GM12878 (cell line): ENCODE results near the gene NDUFV1. TPM values are rescaled to one million over a fixed set of nuclear protein-coding genes. Genes with fewer than 3 reads are reported as not detected.

Source experiments
- ATAC-seq: fragments of 200-7000 bp; cut with Tn5 transposase; 3 replicates; pipeline ENCODE4 v1.9.1; 2020; ENCODE audit warnings: mild to moderate bottlenecking, moderate library complexity
- BruUV-seq: library from RNA; stranded (reverse); fragments of 400-500 nt; replicated peaks from 2 replicates; lab custom pipeline; 2021; lab: Mats Ljungman, UMichigan
- CTCF ChIA-PET: fragments of 300-600 bp; sonication (Branson Sonifier 250); formaldehyde crosslinking; extraction: SDS; loops from one replicate; lab custom pipeline; 2021; ENCODE audit warnings: inconsistent platforms; lab: Yijun Ruan, JAX
- POLR2A ChIA-PET: fragments of 350-600 bp; formaldehyde crosslinking; extraction: SDS; loops from one replicate; lab custom pipeline; 2021; ENCODE audit warnings: inconsistent platforms; lab: Charles Lee
- RAD21 ChIA-PET: fragments of 300-600 bp; sonication (Branson Sonifier 250); formaldehyde crosslinking; loops from one replicate; lab custom pipeline; 2023; ENCODE audit warnings: antibody characterized with exemption; ENCODE audit not compliant: unreplicated experiment; lab: Charles Lee
- SMC1A ChIA-PET: fragments of 300-600 bp; sonication (Branson Sonifier 250); formaldehyde crosslinking; loops from one replicate; lab custom pipeline; 2023; ENCODE audit not compliant: unreplicated experiment, uncharacterized antibody; lab: Charles Lee
- DNase-seq: peaks from one replicate; pipeline ENCODE4 v3.0.0-alpha.2; 2011; ENCODE audit warnings: low read depth, low spot score
- FAIRE-seq: peaks from 3 replicates; lab custom pipeline; 2011; peaks lifted over from hg19 to GRCh38; lab: Jason Lieb, UNC
- H2AFZ ChIP-seq: 2 replicates; pipeline ENCODE4 v1.6.0; 2011; ENCODE audit warnings: low read depth, low read length, control low read depth; ENCODE audit not compliant: control insufficient read depth
- H3K27ac ChIP-seq: 2 replicates; pipeline ENCODE4 v1.5.1; 2011; ENCODE audit warnings: control low read depth; ENCODE audit not compliant: control insufficient read depth, insufficient read depth
- H3K27me3 ChIP-seq, 2 experiments: replicated peaks in 1 of 2; 2 replicates each; pipeline versions ENCODE4 v1.6.0 to v1.6.1; 2011; ENCODE audit warnings: low read length in 1 of 2; ENCODE audit not compliant: control insufficient read depth in 2 of 2, insufficient read depth in 2 of 2
- H3K36me3 ChIP-seq, 2 experiments: 2 replicates each; pipeline ENCODE4 v1.5.1; 2011; ENCODE audit warnings: low read length in 1 of 2; ENCODE audit not compliant: control insufficient read depth in 2 of 2, insufficient read depth in 2 of 2
- H3K4me1 ChIP-seq: 2 replicates; pipeline ENCODE4 v1.6.1; 2011; ENCODE audit warnings: mild to moderate bottlenecking, low read length, moderate library complexity, mixed read lengths; ENCODE audit not compliant: control insufficient read depth, insufficient read depth
- H3K4me2 ChIP-seq: 2 replicates; pipeline ENCODE4 v1.6.0; 2011; ENCODE audit warnings: control low read depth; ENCODE audit not compliant: control insufficient read depth, insufficient read depth
- H3K4me3 ChIP-seq: fragments of 200-600 bp; sonication (generic); 2 replicates; pipeline ENCODE4 v1.5.1; 2016
- H3K79me2 ChIP-seq: 2 replicates; pipeline ENCODE4 v1.6.0; 2011; ENCODE audit warnings: low read length; ENCODE audit not compliant: control insufficient read depth, insufficient read depth
- H3K9ac ChIP-seq: 2 replicates; pipeline ENCODE4 v1.8.0; 2011; ENCODE audit warnings: low read length, control low read depth, mixed read lengths; ENCODE audit not compliant: control insufficient read depth, insufficient read depth
- H3K9me3 ChIP-seq: replicated peaks from 3 replicates; pipeline ENCODE4 v1.5.1; 2011; ENCODE audit warnings: mild to moderate bottlenecking, low read length; ENCODE audit not compliant: control insufficient read depth, insufficient read depth
- H4K20me1 ChIP-seq: 2 replicates; pipeline ENCODE4 v1.6.0; 2011; ENCODE audit not compliant: control insufficient read depth, insufficient read depth
- BHLHE40 ChIP-seq, 2 experiments: fragments of 450-650 bp in 1 of 2; IDR thresholded peaks; 2 replicates each; pipeline ENCODE4 v1.6.1; 2011 to 2017; ENCODE audit warnings: low read depth in 2 of 2, borderline replicate concordance in 1 of 2, improper control_type of control experiment in 1 of 2, low read length in 1 of 2, mild to moderate bottlenecking in 1 of 2
- FOS ChIP-seq: IDR thresholded peaks from 3 replicates; pipeline ENCODE4 v1.6.1; 2011; ENCODE audit warnings: borderline replicate concordance; ENCODE audit not compliant: insufficient read length; ENCODE audit errors: extremely low read depth
- FOXK2 ChIP-seq: fragments of 450-650 bp; IDR thresholded peaks from 2 replicates; pipeline ENCODE4 v1.6.1; 2017; ENCODE audit warnings: mild to moderate bottlenecking, moderate library complexity
- JUND ChIP-seq: IDR thresholded peaks from 2 replicates; pipeline ENCODE4 v1.6.1; 2012; ENCODE audit warnings: low read depth, mild to moderate bottlenecking, low read length, improper control_type of control experiment, moderate library complexity
- KAT2A ChIP-seq: conservative IDR thresholded peaks from 2 replicates; pipeline ENCODE4 v1.6.1; 2011; ENCODE audit warnings: low read depth, low read length; ENCODE audit not compliant: control insufficient read depth
- MYB ChIP-seq: fragments of 150-350 bp; IDR thresholded peaks from 2 replicates; pipeline ENCODE4 v1.6.1; 2014; ENCODE audit warnings: mild to moderate bottlenecking, low read depth, low read length, borderline replicate concordance
- PAX5 ChIP-seq: IDR thresholded peaks from 2 replicates; pipeline ENCODE4 v1.6.1; 2011; ENCODE audit warnings: low read depth, low read length, borderline replicate concordance
- POLR2A ChIP-seq: IDR thresholded peaks from 2 replicates; pipeline ENCODE4 v1.6.1; 2011; ENCODE audit warnings: low read depth, mild to moderate bottlenecking, low read length
- RBBP5 ChIP-seq: fragments of 200-600 bp; sonication (generic); conservative IDR thresholded peaks from 2 replicates; pipeline ENCODE4 v1.6.1; 2016
- SP1 ChIP-seq: IDR thresholded peaks from one replicate; pipeline ENCODE4 v1.6.1; 2011; ENCODE audit warnings: low read depth, low read length
- ZBED1 ChIP-seq: IDR thresholded peaks from 2 replicates; pipeline ENCODE4 v1.6.1; 2016; ENCODE audit warnings: borderline replicate concordance
- ZSCAN29 ChIP-seq: fragments of 450-650 bp; IDR thresholded peaks from 2 replicates; pipeline ENCODE4 v1.6.1; 2017; ENCODE audit warnings: mild to moderate bottlenecking, moderate library complexity
- ZZZ3 ChIP-seq: IDR thresholded peaks from 2 replicates; pipeline ENCODE4 v1.6.1; 2011; ENCODE audit warnings: low read depth; ENCODE audit not compliant: control insufficient read depth, insufficient read length
- WGBS: methylation state at CpG from one replicate; pipeline ENCODE4 v1.1.6; 2016; ENCODE audit warnings: low lambda C conversion rate; ENCODE audit not compliant: insufficient replicate concordance, insufficient coverage; ENCODE audit errors: missing lambda C conversion rate; 5-methylcytosine and 5-hydroxymethylcytosine counted together
- in situ Hi-C: fragments of 300-500 bp; cut with MboI; formaldehyde crosslinking; loops from 9 replicates; pipeline ENCODE4 v1.14.3; 2018; ENCODE audit warnings: mixed read lengths
- intact Hi-C: fragments of 100-400 bp; cut with micrococcal nuclease; formaldehyde crosslinking; loops from one replicate; pipeline ENCODE4 v1.14.2; 2022; ENCODE audit not compliant: unreplicated experiment
- polyA plus RNA-seq, 11 experiments: library from polyadenylated mRNA; depleted of rRNA in 4 of 11; unstranded in 6 of 11; stranded (reverse) in 5 of 11; fragments of >200 nt; fragmentation: Nextera tagmentation in 4 of 11; fragmentation: Illumina TruSeq in 1 of 11; extraction: Ambion mirVana in 4 of 11; extraction: Trizol in 1 of 11; gene quantifications; 1 replicate in 1 of 11; 2 replicates in 10 of 11; pipeline versions ENCODE4 v1.2.1 to v1.2.3, GENCODE V29; 2011 to 2016; ENCODE audit warnings: inconsistent platforms in 2 of 11, missing spikeins in 2 of 11, low read depth in 1 of 11
- total RNA-seq, 4 experiments: library from RNA; depleted of rRNA in 3 of 4; stranded (reverse); fragments of >200 nt in 3 of 4; fragmentation: Illumina TruSeq in 1 of 4; extraction: Trizol in 1 of 4; gene quantifications; 2 replicates each; pipeline versions ENCODE4 v1.2.1 to v1.2.3, GENCODE V29; 2013 to 2021
- TF ChIP-seq, protein P1 (sequence below): fragments of 450-650 bp; IDR thresholded peaks from 2 replicates; pipeline ENCODE4 v1.6.1; 2016; ENCODE audit warnings: mild to moderate bottlenecking
- TF ChIP-seq, protein P2 (sequence below): fragments of 450-650 bp; IDR thresholded peaks from 2 replicates; pipeline ENCODE4 v1.6.1; 2018; ENCODE audit warnings: mild to moderate bottlenecking, low read depth, moderate library complexity; ENCODE audit not compliant: partially characterized antibody

Gene NDUFV1
- total and polyA plus RNA-seq, 10 of the 15 experiments (the other 5 are each of a cell fraction or from before 2014, with no cell fraction given): 8.2 to 380 (median 231) TPM

DNA sequence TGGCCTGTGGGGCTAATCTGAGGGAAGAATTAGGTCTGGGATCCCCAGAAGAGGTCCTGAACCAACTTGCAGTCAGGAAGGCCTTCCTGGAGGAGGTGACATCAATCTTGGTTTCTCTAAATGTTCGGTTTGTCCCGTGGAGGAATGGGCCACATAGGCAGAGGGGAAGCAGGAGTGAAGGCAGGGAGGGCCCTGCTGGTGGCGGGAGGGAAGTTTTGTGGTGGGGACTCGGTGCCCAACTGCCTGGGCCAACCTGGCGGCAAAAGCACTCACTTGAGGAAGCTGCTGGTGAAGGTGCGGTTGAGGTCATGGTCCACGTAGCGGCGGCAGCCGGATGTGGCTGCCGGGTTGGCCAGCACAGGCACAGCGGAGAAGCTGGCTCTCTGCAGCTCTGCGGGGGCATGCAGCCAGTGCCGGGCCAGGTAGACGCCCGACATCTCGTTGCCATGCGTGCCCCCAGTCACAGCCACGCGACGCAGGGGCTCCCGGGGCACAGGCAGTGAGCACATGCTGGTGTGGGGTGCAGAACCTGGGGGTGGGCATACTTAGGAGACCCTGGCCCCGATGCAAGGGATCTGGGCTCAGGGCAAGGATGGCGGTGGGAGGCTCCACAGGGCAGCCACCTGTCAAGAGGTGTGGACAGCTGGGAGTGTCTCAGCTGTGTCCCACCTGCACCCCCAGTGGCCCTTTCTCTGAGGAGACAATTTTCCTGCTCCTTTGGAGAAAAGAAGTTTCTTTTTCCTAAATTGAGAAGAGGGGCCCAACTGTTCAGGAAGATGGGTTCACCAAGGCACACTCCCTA is 40.0 kb downstream of the NDUFV1 start (continued):
- TF ChIP-seq, protein P1, sequence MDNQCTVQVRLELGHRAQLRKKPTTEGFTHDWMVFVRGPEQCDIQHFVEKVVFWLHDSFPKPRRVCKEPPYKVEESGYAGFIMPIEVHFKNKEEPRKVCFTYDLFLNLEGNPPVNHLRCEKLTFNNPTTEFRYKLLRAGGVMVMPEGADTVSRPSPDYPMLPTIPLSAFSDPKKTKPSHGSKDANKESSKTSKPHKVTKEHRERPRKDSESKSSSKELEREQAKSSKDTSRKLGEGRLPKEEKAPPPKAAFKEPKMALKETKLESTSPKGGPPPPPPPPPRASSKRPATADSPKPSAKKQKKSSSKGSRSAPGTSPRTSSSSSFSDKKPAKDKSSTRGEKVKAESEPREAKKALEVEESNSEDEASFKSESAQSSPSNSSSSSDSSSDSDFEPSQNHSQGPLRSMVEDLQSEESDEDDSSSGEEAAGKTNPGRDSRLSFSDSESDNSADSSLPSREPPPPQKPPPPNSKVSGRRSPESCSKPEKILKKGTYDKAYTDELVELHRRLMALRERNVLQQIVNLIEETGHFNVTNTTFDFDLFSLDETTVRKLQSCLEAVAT: peak; percentile 63; the same call in 1 of the 2 replicates
- no peak for TF ChIP-seq ZSCAN29
- TF ChIP-seq PAX5: peak; percentile 80

DNA sequence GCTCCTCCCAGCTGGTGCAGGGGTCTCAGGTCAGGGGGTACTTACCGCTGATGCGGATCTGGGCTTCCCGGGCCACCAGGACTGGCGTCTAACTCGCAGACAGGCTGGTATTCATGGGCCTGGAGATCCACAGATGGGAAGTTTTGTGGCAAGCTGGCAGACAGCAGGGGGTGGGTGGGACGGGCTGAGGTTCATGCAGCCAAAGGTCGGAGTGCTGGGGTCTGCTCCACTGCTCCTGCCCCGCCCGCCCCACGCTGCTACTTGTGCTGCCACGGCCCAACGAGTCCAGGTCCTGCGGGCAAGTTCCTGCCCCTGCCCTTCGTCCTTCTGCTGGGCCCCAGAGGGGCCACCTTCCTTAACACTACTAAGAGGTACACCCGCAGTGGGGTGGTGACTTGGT is 40.7 kb downstream of the NDUFV1 start:
- POLR2A ChIA-PET: interaction anchor here (0.7 to 3.8 kb wide), 3 partner anchors 18 to 84 kb away, joined by 3 to 16 read pairs (median 4); partner anchors contain the start of gene NUDT8
- in situ Hi-C loops: no loop called here
- no peak for TF ChIP-seq FOXK2
- no peak for TF ChIP-seq BHLHE40 (IDR thresholded peaks at IDR 0.05; ENCODE audit: borderline replicate concordance in 1 of 2, low read depth in 2 of 2, low read length in 1 of 2)
- TF ChIP-seq JUND: no peak
- TF ChIP-seq MYB: no peak
- no peak for TF ChIP-seq FOS
- no peak for TF ChIP-seq POLR2A
- no peak for TF ChIP-seq ZZZ3
- TF ChIP-seq, protein P2, sequence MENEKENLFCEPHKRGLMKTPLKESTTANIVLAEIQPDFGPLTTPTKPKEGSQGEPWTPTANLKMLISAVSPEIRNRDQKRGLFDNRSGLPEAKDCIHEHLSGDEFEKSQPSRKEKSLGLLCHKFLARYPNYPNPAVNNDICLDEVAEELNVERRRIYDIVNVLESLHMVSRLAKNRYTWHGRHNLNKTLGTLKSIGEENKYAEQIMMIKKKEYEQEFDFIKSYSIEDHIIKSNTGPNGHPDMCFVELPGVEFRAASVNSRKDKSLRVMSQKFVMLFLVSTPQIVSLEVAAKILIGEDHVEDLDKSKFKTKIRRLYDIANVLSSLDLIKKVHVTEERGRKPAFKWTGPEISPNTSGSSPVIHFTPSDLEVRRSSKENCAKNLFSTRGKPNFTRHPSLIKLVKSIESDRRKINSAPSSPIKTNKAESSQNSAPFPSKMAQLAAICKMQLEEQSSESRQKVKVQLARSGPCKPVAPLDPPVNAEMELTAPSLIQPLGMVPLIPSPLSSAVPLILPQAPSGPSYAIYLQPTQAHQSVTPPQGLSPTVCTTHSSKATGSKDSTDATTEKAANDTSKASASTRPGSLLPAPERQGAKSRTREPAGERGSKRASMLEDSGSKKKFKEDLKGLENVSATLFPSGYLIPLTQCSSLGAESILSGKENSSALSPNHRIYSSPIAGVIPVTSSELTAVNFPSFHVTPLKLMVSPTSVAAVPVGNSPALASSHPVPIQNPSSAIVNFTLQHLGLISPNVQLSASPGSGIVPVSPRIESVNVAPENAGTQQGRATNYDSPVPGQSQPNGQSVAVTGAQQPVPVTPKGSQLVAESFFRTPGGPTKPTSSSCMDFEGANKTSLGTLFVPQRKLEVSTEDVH: no peak
- no peak for TF ChIP-seq RBBP5
- TF ChIP-seq ZBED1: no peak
- no peak for TF ChIP-seq SP1
- no peak for TF ChIP-seq KAT2A
- TF ChIP-seq, all 136 proteins: peak for 0
- Histone ChIP-seq H3K79me2 (no peaks in the 10 kb centered on the region), H3K27ac (peak overlapping the region; percentile 33; the same call in 1 of the 2 replicates), H3K9me3 (peaks cover 3% of the 10 kb centered on the region; the same call in 2 of the 3 replicates), H2AFZ (no peak overlapping the region), H4K20me1 (no peaks in the 10 kb centered on the region), H3K9ac (no peak overlapping the region), H3K4me2 (0 out of 2 replicates have a peak overlapping the region, but pooled peaks have one; percentile 1), H3K27me3 (no peaks in the 10 kb centered on the region), H3K4me1 (peaks cover 61% of the 10 kb centered on the region), H3K36me3 (no peaks in the 10 kb centered on the region), H3K4me3 (no peak overlapping the region)
- CTCF ChIA-PET: interaction anchor here (0.6 to 8.4 kb wide), 15 partner anchors 8 to 298 kb away, joined by 3 to 132 read pairs (median 6); partner anchors contain the start of genes NUDT8 and TBX10
- SMC1A ChIA-PET: interaction anchor here (1.1 to 6.2 kb wide), 3 partner anchors 10 to 44 kb away, joined by 3 to 69 read pairs (median 5); no protein-coding TSS in a partner anchor
- ATAC-seq (no peak), FAIRE-seq (no peak), DNase-seq (no peak)
- BruUV-seq: no TSS peak
- RAD21 ChIA-PET: interaction anchor here (1.3 to 5.6 kb wide), 5 partner anchors 10 to 65 kb away, joined by 3 to 49 read pairs (median 7); partner anchors contain the start of gene NUDT8
- WGBS: 19% methylated on average over 13 of the region's 15 CpGs
- intact Hi-C loops: no loop called here
